Ovary (tissue), 9 donors: ENCODE data around the gene B9D1. TPM values are rescaled to one million over a fixed set of nuclear protein-coding genes. Genes with fewer than 3 reads are reported as not detected.

Experiments
- DNase-seq, 5 donors: peaks; one replicate each; pipeline ENCODE4 v3.0.0-alpha.2; 2019 to 2020
- H3K27ac ChIP-seq, 2 donors: fragments of 200-600 bp; one replicate each; pipeline versions ENCODE4 v1.5.1 to v1.8.0; 2019 to 2022
- H3K27me3 ChIP-seq: fragments of 200-600 bp; one replicate; pipeline ENCODE4 v1.8.0; 2022
- H3K36me3 ChIP-seq: fragments of 200-600 bp; sonication (generic); one replicate; pipeline ENCODE4 v1.5.1; 2019
- H3K4me1 ChIP-seq: one replicate; pipeline ENCODE4 v1.8.1; 2013; ENCODE audit warnings: mild to moderate bottlenecking, moderate library complexity; ENCODE audit not compliant: insufficient read depth
- H3K4me3 ChIP-seq: fragments of 200-600 bp; sonication (generic); one replicate; pipeline ENCODE4 v1.5.1; 2017
- H3K9me3 ChIP-seq, 2 donors: fragments of 200-600 bp in 1 of 2; sonication (generic) in 1 of 2; one replicate each; pipeline versions ENCODE4 v1.5.1 to v1.8.1; 2013 to 2019; ENCODE audit warnings: mild to moderate bottlenecking in 1 of 2, moderate library complexity in 1 of 2
- EP300 ChIP-seq: sonication (generic); formaldehyde crosslinking; IDR thresholded peaks from one replicate; pipeline ENCODE4 v1.6.1; 2017; ENCODE audit warnings: antibody characterized with exemption
- POLR2A ChIP-seq: fragments of 450-650 bp; IDR thresholded peaks from one replicate; pipeline ENCODE4 v1.6.1; 2017; ENCODE audit warnings: antibody characterized with exemption, mild to moderate bottlenecking, moderate library complexity
- WGBS, 3 donors: extraction: QIAGEN DNeasy Blood & Tissue Kit in 1 of 3; methylation state at CpG; one replicate each; pipeline versions ENCODE4 v1.1.5 to v1.1.7; 2013 to 2017; 5-methylcytosine and 5-hydroxymethylcytosine counted together
- intact Hi-C, 4 donors: fragments of 100-400 bp; cut with DNase I; formaldehyde crosslinking; loops; one replicate each; pipeline versions ENCODE4 v1.11.0 to v1.15.1; 2022 to 2023
- polyA plus RNA-seq, 2 donors: library from polyadenylated mRNA; stranded (reverse); fragments of 200-250 nt in 1 of 2; fragments of 350-450 nt in 1 of 2; fragmentation: Illumina TruSeq in 1 of 2; extraction: RNeasy Lipid Tissue Mini Kit (QIAGEN cat#74804) in 1 of 2; gene quantifications; one replicate each; pipeline ENCODE4 v1.2.3, GENCODE V29; 2013 to 2014
- total RNA-seq, 7 donors: library from RNA; depleted of rRNA in 2 of 7; stranded (reverse); fragments of >200 nt in 2 of 7; fragmentation: NEBNext Ultra II Directional in 3 of 7; extraction: Animal tissue kit (Norgen Biotek cat#: 25700) in 3 of 7; gene quantifications; one replicate each; pipeline versions ENCODE4 v1.1.0 to v1.2.4, GENCODE V29; 2016 to 2023
- TF ChIP-seq, protein P1 (sequence below), 3 donors: fragments of 450-650 bp in 2 of 3; fragments of 200-600 bp in 1 of 3; IDR thresholded peaks; one replicate each; pipeline versions ENCODE4 v1.5.1 to v1.8.0; 2016 to 2022; ENCODE audit warnings: antibody characterized with exemption in 3 of 3, mild to moderate bottlenecking in 1 of 3
- donor health status: DM: no; HTN: no; CAD: no; lungs with moderate emphysema.
- donor health status: DM: no; HTN: no; CAD: no.
- donor health status: Bipolar disorder and iron deficiency.
- donor health status: DM: yes; HTN: yes; CAD: no.
- donor health status: DM: no; HTN: no; CAD: no.
- donor health status: DM: yes; HTN: yes; CAD: no.

The B9D1 gene
- total and polyA plus RNA-seq, 9 donors, result 11.9 to 60.5 (median 22.2) TPM

DNA sequence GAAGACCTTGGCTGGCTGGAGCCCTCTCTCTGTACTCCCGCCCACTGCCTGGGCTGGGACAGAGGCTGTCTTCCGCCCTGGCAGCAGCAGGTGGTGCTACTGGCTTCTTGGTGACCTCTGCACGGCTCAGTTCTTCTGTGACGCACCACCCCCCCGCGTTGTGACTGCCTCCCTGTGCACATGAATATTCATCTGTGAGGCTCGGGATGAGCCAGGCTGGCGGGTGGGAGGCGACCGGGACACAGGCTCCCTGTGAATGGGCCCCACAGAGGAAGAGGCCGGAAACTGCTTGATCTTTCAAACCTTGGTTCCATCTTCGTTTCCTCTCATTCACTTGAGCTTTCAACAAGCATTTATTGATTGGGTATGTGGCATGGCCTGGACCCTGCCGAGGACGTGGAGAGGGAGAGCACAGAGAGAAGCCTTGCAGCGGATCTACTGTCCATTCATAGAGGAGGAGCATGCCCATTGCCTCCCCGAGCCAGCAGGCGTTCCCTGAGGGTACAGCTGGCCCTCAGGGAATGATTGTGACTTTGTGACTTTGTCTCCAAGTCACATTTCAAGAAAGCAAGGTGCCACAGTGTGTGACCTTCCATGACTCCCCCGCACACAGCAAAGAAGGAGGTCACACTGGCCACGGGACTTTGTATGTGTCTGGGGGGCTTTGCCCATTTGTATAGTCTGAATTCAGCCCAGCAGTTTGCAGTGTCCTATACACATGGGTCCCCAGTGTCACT, 45.0 kb downstream of the B9D1 start:
- TF ChIP-seq POLR2A, result no peak
- TF ChIP-seq, protein P1, sequence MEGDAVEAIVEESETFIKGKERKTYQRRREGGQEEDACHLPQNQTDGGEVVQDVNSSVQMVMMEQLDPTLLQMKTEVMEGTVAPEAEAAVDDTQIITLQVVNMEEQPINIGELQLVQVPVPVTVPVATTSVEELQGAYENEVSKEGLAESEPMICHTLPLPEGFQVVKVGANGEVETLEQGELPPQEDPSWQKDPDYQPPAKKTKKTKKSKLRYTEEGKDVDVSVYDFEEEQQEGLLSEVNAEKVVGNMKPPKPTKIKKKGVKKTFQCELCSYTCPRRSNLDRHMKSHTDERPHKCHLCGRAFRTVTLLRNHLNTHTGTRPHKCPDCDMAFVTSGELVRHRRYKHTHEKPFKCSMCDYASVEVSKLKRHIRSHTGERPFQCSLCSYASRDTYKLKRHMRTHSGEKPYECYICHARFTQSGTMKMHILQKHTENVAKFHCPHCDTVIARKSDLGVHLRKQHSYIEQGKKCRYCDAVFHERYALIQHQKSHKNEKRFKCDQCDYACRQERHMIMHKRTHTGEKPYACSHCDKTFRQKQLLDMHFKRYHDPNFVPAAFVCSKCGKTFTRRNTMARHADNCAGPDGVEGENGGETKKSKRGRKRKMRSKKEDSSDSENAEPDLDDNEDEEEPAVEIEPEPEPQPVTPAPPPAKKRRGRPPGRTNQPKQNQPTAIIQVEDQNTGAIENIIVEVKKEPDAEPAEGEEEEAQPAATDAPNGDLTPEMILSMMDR (IDR thresholded peaks at IDR 0.05), result peak in 1 of 3 donors; percentile 22
- H3K4me1 ChIP-seq, result peaks cover 4% of the 10 kb centered on the region
- peak; percentile 89 to 95 (median 93) for DNase-seq
- peak overlapping the region; percentile 35 to 56 for H3K27ac ChIP-seq
- no peaks in the 10 kb centered on the region for H3K36me3 ChIP-seq
- H3K9me3 ChIP-seq, result no peaks in the 10 kb centered on the region
- no peaks in the 10 kb centered on the region for H3K27me3 ChIP-seq
- intact Hi-C loops, result no loop called here
- H3K4me3 ChIP-seq, result no peak overlapping the region
- WGBS, 3 donors, result 35 to 39% (median 39%) methylated on average over 19 of the region's 19 CpGs

DNA sequence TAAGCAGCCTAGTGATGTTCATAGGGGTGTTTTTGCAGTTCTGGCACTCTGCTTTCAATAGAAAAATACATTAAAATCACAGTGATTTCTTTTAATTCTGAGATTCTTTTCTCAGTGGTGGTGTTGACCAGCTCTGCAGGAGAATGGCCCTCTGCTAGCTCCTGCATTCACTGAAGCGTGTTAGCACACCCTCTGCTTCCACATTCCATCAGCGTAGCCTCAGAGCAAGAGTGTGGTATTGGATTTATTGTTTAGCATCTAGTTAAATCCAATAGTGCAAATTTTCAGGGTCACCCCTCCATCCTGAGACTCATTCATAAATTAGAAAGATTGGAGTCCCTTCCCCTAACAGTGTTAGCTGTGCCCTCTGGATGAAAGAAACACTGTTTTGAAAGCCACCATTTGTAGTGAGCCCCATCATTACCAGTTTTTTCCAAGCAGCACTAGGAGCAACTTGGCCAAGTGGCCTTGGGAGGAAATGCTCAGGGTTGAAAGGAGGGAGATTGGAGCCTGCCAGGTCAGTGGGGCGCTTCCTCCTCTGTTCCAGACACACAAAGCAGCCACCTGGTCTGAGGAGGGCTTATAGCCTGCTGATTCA, 45.7 kb downstream of the B9D1 start:
- Histone ChIP-seq H3K4me1 (peaks cover 4% of the 10 kb centered on the region), H3K27ac (no peak overlapping the region), H3K27me3 (no peaks in the 10 kb centered on the region), H3K9me3 (no peaks in the 10 kb centered on the region), H3K4me3 (no peak overlapping the region), H3K36me3 (no peaks in the 10 kb centered on the region)
- DNase-seq, result peak in 1 of 5 donors; percentile 11
- WGBS, 3 donors, result 31 to 46% (median 35%) methylated on average over 3 of the region's 3 CpGs
- no peak for TF ChIP-seq POLR2A
- TF ChIP-seq EP300, result no peak
- intact Hi-C loops, result no loop called here

GRCh38 chr17:19315104-19315503, 47.4 kb downstream of the B9D1 start:
- 92 to 98% (median 96%) methylated on average over 4 of the region's 4 CpGs for WGBS, 3 donors
- no peak for TF ChIP-seq POLR2A
- no peak for TF ChIP-seq EP300
- TF ChIP-seq, protein P1 (IDR thresholded peaks at IDR 0.05), result no peak
- no peaks in the 10 kb centered on the region for H3K9me3 ChIP-seq
- H3K36me3 ChIP-seq, result no peaks in the 10 kb centered on the region
- H3K27me3 ChIP-seq, result no peaks in the 10 kb centered on the region
- intact Hi-C loops, result no loop called here
- H3K27ac ChIP-seq, result no peak overlapping the region
- DNase-seq, result no peak
- H3K4me1 ChIP-seq, result peaks cover 4% of the 10 kb centered on the region
- H3K4me3 ChIP-seq, result no peak overlapping the region

DNA sequence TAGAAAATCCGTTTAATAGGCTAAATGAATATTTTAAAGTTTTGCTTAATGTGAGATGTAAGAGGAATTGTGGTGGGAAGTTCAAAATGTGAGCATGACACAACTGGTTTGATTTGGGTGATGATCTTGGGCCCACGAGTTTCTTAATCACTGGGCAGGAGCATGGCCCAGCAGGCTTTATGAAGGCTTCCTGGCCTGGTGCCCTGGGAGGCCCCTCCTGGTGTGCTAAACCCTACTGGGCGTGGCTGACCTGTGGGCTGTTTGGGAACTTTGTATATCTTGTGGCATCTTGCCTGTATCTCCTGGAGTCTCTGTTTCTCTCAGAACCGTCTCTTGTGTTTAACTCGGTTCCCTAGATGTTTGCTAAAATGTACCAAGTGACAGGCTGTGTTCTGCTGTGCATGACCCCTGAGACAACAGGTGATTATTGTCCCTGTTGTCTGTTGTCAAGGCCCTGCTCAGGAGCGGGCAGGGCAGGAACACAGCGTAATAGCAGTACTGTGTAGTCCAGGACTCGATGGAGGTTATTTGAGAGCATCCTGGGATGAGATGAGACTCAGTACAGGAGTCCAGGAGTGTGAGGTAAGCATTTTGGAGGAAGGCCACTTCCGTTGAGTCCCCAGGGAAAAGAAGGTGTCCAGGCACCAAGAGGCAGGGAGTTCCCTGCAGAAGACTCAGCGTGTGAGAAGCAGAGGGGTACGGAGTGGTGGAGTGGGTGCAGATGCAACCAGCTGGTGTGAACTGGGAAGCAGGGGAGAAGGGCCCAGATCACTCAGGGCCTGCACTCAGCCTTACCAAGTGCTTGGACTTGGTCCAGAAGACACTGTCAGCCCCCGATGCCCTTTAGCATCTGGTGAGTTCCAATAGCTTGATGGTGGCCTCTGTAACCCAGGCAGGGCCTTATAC, 48.5 kb downstream of the B9D1 start:
- 78 to 84% (median 78%) methylated on average over 12 of the region's 12 CpGs for WGBS, 3 donors
- Histone ChIP-seq H3K27me3 (no peaks in the 10 kb centered on the region), H3K4me1 (peaks cover 4% of the 10 kb centered on the region), H3K36me3 (no peaks in the 10 kb centered on the region), H3K27ac (no peak overlapping the region), H3K9me3 (no peaks in the 10 kb centered on the region), H3K4me3 (no peak overlapping the region)
- intact Hi-C loops, result no loop called here
- no peak for TF ChIP-seq EP300
- no peak for TF ChIP-seq POLR2A
- TF ChIP-seq, protein P1 (IDR thresholded peaks at IDR 0.05), result no peak
- DNase-seq, result peak in 1 of 5 donors; percentile 3
